Posterior cingulate gyrus (tissue), 11 donors: ENCODE results near the gene SHB.
A peak's percentile ranks its signal among the peaks of the same experiment; 100 is the strongest.
"Not testable (repeated sequence)": the region's sequence is repeated elsewhere in the genome, so short reads cannot be mapped to it uniquely, and the experiment has no call there.

Experiments used
- DNase-seq, 10 donors: peaks; one replicate each; pipeline versions ENCODE4 v3.0.0 to v3.0.0-alpha.2; 2020 to 2021; ENCODE audit warnings: mixed read lengths in 3 of 10
- intact Hi-C: fragments of 100-400 bp; cut with DNase I; formaldehyde crosslinking; loops from one replicate; pipeline ENCODE4 v1.15.1; 2023

Gene SHB

DNA sequence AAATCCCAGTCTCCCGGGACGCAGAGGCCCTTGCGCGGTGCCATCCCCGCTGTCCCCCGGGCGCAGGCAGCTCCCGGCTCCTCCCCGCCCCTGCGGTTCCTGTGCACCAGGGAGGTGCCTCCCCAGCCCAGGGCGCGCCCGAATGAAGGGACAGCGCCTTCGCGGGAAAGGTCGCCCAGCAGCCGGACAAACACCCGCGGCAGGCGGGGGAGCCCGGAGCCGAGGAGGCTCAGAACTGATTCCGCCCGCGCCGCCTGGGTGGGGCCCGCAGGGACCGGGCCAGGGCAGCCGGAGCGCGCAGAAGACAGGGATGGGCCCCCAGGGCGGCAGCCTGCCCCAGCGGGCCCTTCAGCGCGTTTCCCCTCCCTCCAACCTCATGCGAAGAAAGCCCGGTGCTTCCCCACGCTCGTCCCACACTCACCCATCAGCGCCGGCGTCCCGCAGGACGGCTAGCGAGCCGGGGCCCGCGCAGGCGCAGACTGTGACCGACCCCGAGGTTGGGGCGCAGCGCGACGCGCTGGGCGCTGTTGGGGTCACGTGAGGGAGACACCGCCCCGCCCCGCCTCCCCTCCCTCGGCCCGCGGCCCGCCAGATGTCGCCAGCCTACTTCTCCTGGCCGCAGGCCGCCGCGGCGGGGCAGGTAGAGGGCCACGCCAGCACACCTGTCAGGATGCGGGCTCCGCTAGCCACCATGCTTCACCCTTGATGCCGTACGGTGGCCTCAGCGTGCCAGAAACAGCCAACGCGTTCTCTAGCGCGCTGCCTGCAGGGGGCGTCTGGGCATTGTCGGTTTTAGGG is 165.2 kb downstream of the SHB start, which contains the start of gene SLC25A51:
Gene SLC25A51, minus strand, starts transcription at position 481 of the 798 bp plus-strand sequence. CDS start 15,577 bp downstream, outside the sequence.
- intact Hi-C loops = loop anchor here (2.0 kb wide), 1 partner anchor 459 kb away; no protein-coding TSS in a partner anchor
- peak; percentile 87 to 98 (median 92) for DNase-seq

- intact Hi-C loops = no loop called here
- no peak for DNase-seq
Measured at GRCh38 chr9:37902796-37903646, 166.0 kb downstream of the SHB start.

DNA sequence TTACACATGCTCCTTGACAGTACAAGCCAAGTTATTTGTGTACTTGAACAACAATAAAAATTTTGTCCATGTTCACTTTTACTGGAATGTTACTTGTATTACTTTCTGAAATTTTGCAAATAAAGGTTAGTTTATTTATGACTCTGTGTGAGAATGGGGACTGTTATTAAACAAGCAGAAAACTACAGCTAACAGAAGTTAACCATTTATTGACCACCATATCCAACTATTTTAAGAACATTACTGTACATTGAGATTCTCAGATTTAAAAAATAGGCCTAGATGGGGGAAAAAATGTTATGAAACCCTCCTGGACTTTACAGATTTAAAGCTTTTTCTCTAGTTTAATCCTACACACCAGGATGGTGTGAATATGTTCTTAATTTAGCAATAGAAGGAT is 166.9 kb downstream of the SHB start:
- intact Hi-C loops = no loop called here
- DNase-seq = no peak

DNA sequence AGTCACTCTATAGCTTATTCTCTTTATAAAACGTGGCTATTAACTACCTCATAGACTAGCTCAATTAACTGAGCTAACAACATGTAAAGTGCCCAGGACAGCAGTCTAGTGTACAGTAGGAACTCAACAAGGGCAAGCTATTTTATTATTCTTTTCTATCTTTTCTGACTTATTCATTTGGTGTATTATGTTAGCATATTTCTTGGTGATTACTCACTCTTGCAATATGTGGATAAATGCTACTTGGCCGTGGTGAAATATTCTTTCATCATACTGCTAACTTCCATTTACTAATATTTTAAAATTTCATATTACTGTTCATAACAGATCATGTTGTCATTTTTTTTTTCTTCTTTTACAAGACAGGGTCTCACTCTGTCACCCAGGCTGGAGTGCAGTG is 170.0 kb downstream of the SHB start:
- intact Hi-C loops = no loop called here

DNA sequence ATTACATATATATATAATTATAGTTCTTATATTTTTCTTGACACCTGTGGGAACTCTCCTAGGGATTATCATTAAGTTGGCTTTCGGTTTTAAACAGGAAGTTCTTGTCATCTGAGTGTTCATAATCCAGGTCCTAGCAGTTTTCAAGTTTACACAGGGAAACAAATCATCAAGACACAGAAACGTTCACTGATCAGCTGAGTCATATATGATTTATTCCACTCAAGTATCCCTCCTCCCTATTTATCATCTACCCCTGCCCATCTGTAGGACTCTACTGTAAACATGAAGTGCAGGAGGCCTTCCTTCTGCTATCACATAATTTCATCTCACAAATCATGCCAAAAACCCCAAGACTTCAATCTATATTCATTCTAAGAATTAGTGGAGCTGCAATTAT is 171.4 kb downstream of the SHB start:
- no peak for DNase-seq
- intact Hi-C loops = no loop called here

More for the DNA sequence above, 170.0 kb downstream of the SHB start:
- DNase-seq = no peak

GRCh38 chr9:37892063-37892462 is 177.0 kb downstream of the SHB start:
- no peak for DNase-seq
- intact Hi-C loops = loop anchor here (5.0 kb wide), 1 partner anchor 75 kb away; no protein-coding TSS in a partner anchor

- intact Hi-C loops = loop anchor here (5.0 kb wide), 1 partner anchor 74 kb away; no protein-coding TSS in a partner anchor
- DNase-seq = peak in 1 of 10 donors; percentile 56
Measured at GRCh38 chr9:37891042-37891441, 178.0 kb downstream of the SHB start.

DNA sequence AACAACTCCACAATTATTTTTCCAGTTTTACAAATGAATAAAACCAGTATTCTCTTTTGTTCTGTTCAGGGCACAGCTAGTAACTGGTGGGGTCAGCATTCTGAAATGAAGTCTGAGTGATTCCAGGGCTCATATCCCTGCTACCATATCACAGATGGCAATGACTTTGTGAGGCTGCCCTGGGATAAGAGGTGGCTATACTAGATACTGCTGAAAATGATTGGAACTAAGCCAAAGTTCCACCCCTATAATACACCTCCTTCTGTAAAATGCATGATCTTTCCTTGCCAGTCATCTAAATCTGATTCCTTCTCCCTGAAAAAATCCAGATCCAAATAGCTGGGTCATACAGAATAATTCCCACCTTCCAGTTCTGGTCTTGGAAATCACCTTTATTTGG is 179.5 kb downstream of the SHB start:
- DNase-seq = no peak
- intact Hi-C loops = no loop called here

DNA sequence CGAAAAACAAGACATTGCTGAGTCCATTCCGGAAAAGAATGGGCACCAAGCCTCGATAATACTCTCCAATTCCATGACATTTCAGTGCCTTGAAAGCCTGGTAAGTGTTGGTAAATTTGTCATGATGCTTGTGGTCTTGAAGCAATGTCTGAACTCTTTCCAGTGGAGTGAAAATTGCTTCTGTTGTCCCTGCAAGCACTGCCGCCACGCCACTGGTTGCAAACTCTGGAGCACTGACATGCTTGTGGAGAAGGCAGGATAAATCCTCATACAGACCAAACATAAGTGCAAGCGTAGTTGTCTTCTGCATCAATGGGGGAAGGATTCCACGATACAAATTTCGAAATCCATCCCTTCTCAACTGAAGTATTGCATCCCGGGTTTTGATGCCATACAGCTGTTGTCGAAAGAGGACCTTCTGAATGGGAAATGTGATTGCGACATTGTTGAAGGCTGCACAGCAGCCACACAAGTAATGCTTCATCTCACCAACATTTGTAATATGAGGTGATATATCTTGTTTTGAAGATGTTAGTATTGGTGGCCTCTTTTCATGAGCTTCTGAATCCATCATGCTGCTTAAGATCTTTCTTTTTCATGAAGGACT is 180.9 kb downstream of the SHB start:
- DNase-seq, intact Hi-C loops: not testable (repeated sequence)

DNA sequence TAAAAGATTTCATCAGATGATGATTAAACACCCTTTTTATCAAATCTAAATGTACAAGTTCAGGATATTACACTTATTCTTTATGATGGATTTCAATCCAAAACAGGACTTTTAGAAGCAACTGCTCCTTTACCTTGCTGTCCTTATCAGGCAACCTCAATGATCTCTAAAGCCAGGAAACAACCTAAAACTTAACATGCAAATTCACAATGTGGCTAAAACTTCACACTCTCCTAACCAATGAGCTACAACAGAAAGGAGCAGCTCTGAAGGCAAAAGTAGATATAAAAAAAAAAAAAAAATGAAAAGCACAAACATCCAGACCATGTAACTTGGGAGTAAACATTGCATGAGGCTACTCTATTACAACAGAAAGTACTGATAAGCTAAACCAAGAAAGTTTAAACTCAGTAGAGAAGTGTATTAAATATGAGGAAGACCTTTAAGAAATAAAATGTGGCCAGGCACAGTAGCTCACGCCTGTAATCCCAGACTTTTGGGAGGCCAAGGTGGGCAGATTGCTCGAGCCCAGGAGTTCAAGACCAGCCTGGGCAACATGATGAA is 188.0 kb downstream of the SHB start:
- DNase-seq = no peak
- intact Hi-C loops = no loop called here

DNA sequence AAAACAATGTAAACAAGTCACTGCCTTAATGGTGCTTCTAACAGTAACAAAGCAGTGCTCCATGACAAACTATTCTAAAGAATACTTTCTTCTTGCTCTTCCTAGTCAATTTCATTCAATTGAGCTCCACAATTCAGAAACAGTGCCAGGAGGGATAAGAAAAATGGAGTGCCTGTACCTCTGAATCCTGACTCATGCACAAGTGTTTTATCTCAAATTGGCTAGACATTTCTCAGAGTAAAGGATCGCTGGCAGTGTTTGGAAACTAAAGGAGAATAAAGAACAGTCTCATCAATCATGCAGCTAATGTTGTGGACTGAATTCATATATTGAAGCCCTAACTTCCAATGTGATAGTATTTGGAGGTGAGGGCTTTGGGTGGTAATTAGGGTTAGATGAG is 192.7 kb downstream of the SHB start:
- DNase-seq = no peak

DNA sequence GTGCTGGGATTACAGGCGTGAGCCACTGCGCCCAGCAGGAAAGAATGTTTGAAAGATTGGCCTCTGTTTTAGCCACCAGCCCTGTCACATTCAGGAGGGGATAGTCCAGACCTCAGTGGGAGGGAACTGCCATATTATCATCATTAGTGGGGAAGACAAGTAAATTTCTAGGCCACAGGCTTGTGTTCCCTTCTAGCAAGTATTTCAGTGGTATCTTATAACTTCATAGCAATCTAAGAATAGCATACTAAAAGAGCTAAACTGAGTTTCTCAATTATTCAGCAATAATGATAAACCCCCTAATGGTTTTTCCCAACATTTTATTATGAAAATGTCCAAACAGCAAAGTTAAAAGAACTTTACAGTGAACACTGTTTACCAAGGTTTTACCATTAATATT is 195.1 kb downstream of the SHB start:
- intact Hi-C loops = no loop called here

More for the DNA sequence above, 192.7 kb downstream of the SHB start:
- intact Hi-C loops = no loop called here

GRCh38 chr9:37870799-37871176 is 198.2 kb downstream of the SHB start:
- DNase-seq = no peak
- intact Hi-C loops = no loop called here

More for the DNA sequence above, 195.1 kb downstream of the SHB start:
- no peak for DNase-seq

DNA sequence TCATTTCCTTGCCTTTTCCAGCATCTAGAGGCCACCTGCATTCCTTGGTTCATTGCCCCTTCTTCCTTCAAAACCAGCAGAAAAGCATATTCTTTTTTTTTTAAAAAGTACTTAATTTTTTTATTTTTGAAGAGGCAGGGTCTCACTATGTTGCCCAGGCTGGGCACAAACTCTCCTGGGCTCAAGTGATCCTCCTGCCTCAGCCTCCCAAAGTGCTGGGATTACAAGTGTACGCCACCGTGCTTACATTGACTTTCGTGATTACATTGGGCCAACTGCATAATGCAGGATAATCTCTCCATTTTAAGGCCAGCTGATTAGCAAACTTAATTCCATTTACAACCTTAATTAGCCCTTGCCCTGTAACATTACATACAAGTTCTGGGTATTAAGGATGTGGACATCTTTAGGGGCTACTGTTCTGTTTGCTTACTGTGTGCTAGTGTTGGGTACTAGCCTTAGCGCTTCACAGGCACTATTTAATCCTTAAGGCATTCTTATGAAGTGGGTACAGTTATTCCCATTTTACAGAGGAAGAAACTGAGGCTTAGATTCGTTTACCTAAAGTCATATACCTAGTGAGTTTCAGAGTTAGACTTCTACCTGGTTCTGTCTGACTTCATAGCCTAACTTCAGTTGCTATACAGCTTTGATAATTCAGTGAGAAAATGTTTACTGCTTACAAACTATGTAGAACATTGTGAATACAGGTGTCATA is 198.8 kb downstream of the SHB start:
- no peak for DNase-seq
- intact Hi-C loops = no loop called here
